HG03025 (cell line): ENCODE results near the gene TMEFF2.

ENCODE experiments used
- ATAC-seq: cut with Tn5 transposase; IDR thresholded peaks from one replicate; pipeline ENCODE4 v1.9.1; 2021; ENCODE audit warnings: mild to moderate bottlenecking, moderate library complexity; ENCODE audit not compliant: unreplicated experiment, low FRiP score

TMEFF2 gene

GRCh38 chr2:191981706-191982105 lies 213.0 kb downstream of the TMEFF2 start:
- ATAC-seq, result no peak

- ATAC-seq, result no peak
Measured at GRCh38 chr2:191980483-191980882, 214.2 kb downstream of the TMEFF2 start.

DNA sequence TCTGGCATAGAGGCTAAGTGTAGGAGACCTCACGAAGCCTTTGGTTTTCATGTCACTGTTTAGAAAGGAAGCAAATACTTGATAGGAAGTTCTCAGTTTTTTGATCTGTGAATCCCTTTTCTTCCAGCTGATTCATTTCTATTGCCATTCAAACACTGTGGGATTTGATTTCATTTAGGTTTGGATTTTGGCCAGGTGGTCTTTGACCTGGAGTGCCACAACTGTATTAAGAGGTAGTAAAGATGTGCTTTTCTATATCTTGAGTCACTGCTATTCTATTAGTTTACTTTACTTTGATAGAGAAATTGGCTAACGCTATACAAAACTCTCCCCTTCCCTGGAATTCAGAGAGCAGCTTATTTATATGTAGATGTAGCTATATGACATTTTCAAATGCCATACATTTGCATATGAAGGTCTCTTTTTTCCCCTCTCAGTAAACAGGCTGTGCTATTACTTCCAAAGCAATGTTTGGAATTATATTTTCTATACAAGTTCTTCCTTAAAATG lies 215.5 kb downstream of the TMEFF2 start:
- ATAC-seq, result no peak

- no peak for ATAC-seq
Measured at GRCh38 chr2:191977754-191978153, 217.0 kb downstream of the TMEFF2 start.

GRCh38 chr2:191976436-191976835 lies 218.3 kb downstream of the TMEFF2 start:
- ATAC-seq, result no peak

GRCh38 chr2:191974676-191975075 lies 220.1 kb downstream of the TMEFF2 start:
- ATAC-seq, result no peak

DNA sequence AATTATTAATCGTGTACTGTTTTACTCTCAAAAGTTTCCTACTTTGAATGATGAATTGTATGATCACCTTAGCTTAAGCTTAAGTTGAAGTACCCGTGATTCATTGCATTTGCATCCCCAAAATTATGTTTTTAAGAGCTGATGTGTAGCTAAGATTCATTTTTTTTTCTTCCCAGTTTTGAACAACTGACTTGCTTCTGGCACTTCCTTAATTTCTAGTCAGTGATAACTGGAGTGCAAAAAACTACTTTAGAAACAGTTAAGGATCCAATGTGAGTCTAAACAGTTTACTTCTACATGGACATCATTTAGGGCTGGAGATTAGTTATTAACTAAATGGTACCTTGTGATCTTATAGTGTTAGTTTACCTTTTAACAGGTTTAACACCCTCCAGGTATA lies 223.9 kb downstream of the TMEFF2 start:
- no peak for ATAC-seq

GRCh38 chr2:191968120-191968519 lies 226.6 kb downstream of the TMEFF2 start:
- no peak for ATAC-seq

DNA sequence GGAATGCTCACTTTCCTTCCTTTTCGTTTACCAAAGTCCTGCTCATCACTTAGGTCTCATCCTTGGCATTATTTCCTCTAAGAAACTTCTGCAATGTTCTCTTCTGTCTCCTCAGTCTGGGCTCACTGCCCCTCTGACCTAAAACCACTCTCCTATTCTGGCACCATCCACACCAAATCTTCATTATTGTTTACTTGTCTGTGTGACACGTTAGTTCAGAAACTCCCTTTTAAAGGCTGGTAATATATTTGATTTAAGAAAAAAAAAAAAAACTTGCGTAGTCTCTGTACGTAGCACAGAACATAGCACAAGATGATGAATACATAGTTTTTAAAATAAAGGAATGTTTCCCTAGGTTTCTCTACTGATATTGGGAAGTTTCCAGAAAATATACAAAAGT lies 229.0 kb downstream of the TMEFF2 start:
- ATAC-seq, result no peak

DNA sequence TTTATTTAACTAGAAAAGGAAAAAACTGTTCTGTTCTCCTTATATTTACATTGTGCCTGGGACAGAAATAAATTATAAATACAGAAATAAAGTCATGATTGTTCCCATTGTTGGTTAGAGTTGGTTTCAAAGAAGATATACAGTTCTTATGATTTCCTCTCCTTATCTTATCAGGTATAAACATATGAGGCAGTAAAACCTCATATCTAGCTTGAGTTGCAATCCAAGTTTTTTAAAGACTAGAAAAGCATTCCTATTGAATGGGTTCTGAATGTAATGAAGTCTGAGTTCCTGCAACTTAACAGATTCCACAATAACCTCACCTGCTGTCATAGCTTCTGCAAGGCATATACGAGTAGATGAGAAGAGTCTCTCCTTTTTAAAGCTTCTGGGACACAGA lies 233.2 kb downstream of the TMEFF2 start:
- no peak for ATAC-seq

DNA sequence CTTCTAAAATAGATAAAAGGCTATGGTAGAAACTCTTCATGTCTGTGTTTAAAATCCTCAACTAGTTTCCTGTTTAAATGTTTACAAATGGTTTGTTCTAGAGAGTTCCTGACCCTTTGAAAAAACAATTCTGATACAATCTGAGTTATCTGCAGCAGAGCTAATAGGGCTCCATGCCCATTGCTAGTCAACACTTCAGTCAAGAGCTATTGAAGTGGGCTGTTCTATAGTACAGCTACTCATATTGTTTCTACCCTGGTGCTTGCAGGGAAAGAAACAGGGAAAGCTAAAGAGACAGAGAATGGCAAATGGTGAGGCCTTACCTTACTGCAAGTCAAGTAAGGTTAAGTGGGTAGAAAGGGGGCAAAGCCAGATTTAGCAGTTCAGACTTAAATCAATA lies 235.5 kb downstream of the TMEFF2 start:
- no peak for ATAC-seq

DNA sequence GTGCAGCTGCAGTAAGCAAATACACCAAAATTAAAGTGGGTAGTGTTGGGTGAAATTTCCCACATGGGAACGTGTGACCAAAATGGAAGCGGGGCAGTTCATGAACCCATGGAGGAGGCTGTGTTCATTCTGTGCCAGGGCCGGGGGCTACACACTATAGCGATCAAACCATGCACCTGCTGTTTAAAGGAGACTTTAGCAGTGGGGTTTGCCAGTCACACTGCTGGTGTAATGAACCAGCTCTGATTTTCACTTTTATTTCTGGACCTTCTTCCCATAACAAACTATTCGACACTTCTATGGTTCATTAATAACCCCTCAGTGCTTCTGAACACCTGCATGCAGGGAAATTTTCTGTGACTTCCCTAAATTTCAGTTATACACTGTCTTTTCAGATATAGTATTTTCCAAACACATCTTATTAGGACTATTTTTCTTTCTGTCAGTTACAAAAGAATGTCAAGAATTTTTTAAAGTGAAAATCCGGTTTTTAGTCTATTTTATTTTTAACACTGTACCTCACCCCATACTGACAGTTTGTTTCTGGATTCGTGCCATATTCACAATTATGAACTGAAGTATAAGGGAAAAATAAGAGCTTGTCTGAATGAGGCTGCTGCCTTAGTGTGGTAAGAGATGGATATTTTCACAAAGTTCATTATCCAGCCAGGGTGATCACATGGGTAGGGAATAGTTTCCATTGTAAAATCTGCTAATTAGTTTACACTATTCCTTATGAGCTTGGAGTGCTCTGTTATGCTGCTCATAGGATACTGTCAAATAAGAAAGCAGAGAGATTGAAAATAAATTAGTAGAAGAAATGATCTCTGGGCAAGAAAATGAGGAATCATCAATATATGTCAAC lies 236.5 kb downstream of the TMEFF2 start:
- ATAC-seq, result no peak

GRCh38 chr2:191954451-191954850 lies 240.3 kb downstream of the TMEFF2 start:
- ATAC-seq, result no peak

DNA sequence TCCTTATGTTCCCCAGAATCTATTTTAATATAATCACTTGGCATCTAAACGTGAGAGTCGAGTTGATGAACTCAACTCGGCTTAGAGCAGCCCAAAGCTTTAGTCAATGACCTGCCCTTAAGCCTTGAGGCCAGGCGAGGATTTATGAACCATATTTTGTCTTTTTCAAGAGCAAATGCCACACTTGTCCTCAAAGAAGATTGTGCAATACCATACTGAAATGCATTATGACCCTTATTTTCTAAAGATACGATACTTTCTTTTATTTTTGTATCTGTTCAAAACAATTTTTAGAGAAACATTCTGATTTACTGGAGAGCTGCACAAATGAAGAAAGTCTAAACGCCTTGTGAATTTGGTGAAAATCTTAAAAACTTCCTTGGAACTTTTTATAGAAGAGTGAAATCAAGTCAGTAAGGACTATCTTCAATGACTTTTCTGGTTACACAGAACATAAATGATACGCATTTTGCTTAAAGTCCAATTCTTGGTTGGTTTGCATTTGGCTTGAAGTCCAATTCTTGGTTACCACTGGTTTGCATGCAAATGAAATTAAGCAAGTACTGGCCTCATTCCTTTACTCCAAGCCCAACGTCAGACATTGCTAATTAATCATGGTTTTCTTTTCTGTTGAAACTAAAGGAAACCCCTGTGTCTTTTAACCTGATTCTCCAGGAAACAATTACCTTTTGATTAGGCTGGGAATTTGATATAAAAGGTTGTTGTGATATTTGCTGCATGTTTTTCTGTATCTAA lies 242.0 kb downstream of the TMEFF2 start:
- no peak for ATAC-seq

DNA sequence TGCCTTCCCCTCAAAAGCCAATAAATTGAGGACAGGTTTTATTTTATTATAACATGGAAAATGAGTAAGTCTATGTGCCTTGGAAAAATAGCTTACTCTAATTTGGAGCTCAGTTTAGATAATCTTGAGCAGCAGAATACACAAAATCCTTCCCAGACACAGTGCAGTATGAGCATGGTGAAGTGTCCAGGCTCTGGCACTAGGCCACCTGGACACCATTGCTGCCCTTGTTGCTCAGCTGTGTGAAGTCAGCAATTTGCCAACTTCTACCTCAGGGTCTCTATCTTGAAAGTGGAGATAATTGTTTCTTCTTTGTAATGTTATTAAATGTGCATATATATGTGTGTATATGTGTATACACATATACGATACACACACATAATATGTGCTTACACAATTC lies 242.9 kb downstream of the TMEFF2 start:
- ATAC-seq, result no peak

DNA sequence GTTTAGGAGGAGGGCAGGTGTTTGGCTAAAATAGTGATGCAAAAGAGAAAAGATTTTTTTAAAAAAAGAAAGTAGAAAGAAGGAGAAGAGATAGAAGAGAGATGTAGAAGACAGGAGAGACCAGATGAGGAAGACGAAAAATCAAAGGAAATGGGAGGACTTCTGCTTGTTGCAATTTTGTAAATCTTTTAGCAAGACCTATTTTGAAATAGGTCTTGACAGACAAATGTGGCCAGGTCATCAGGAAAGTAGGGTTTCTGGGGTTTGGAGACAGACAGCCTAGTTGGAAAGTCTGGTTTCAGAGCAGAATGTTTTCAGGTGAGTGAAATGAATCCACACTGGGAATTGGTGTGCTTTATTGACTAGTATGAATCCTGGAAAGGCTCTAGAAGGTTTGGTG lies 243.4 kb downstream of the TMEFF2 start:
- ATAC-seq, result no peak

DNA sequence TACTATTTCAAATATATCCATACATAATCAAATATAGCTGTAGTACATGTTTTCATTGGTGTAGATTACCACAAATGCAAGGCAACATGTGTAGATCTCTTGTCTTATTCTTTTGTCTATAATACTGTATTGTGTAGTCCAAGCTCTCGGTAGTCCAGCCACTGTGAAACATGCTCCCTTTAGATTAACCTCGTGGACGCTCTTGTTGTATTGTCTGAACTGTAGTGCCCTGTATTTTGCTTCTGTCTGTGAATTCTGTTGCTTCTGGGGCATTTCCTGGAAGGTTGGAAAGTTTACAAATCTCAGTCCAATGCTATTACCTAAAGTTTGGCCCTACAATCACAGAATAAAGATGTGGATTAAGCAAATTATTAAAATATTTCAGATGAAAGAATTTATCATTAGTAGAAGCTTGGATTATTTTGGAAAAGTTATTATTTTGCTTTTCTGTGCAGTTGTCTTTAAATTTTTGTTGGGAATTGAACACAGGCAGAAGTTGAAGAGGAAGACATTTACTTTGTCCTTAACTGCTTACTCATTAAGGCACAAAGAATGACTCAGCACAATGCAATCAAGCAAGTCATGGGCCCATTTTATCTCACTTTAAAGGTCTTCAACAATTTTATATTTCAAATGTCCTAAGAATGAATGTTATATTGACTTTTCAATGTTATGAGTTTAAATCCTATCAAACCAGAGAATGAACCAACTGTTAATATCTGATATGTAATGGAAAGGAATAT lies 244.4 kb downstream of the TMEFF2 start:
- no peak for ATAC-seq

GRCh38 chr2:191947235-191947634 lies 247.5 kb downstream of the TMEFF2 start:
- no peak for ATAC-seq

DNA sequence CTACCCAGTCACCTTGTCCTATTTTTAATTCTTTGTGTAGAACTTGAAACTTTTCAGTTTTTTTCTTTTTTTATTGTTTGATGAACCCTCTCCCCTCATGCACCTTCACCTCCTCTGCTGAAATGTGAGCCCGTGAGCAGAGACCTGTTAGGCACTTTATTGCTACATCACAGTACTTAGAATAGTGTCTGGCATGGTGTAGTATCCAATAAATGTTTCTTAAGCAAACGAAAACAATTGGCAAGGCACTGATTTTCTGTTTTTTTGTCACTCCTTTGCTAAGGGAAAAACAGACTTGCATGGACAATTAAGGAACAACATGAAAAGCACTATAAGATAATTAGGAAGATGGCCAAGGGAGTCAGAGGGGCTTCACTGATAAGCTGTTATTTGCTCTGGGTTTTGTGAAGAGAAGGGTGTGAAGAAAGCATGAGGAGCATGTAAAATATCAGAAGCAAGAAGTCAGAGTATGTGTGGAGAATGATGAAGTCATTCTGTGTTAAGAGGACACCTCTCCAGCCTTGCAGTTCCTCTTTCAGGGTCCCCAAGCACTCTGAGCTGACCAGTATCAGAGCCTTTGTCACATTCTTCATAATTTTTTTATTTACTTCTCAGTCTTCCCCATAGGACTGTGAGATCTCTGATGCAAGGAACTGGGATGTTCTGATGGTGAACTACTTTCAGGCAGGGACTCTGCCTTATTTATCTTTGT lies 248.1 kb downstream of the TMEFF2 start:
- peak; percentile 56 for ATAC-seq

GRCh38 chr2:191945623-191946022 lies 249.1 kb downstream of the TMEFF2 start:
- ATAC-seq, result no peak
